PC-3 (cell line): Measurements from ENCODE around the gene REST.

ENCODE experiments used
- CTCF ChIP-seq: fragments of 300-600 bp; sonication (generic); conservative IDR thresholded peaks from 2 replicates; pipeline ENCODE4 v1.5.1; 2017; ENCODE audit warnings: antibody characterized with exemption, low read depth, mild to moderate bottlenecking, low read length
- EZH2 ChIP-seq: fragments of 300-600 bp; sonication (generic); IDR thresholded peaks from one replicate; pipeline ENCODE4 v1.6.1; 2017; ENCODE audit warnings: antibody characterized with exemption, mild to moderate bottlenecking, low read length; ENCODE audit not compliant: unreplicated experiment
- EZH2phosphoT487 ChIP-seq: fragments of 300-600 bp; sonication (generic); IDR thresholded peaks from 2 replicates; pipeline ENCODE4 v1.6.1; 2018; ENCODE audit warnings: mild to moderate bottlenecking, antibody characterized with exemption, low read length, borderline replicate concordance

- TF ChIP-seq CTCF, result no peak
- no peak for TF ChIP-seq EZH2phosphoT487
- no peak for TF ChIP-seq EZH2
Measured at GRCh38 chr4:56981795-56982201, 74.1 kb downstream of the REST start.
